IMR-90 (cell line): ENCODE data around the gene SH2D4B. TPM values are rescaled to one million over a fixed set of nuclear protein-coding genes. Genes with fewer than 3 reads are reported as not detected.

ENCODE experiments used
- polyA plus RNA-seq, 3 experiments: library from polyadenylated mRNA; depleted of rRNA; stranded (reverse); fragments of >200 nt; gene quantifications; 2 replicates each; pipeline ENCODE4 v1.2.3, GENCODE V29; 2012; ENCODE audit warnings: low replicate concordance in 1 of 3
- total RNA-seq: library from RNA; depleted of rRNA; stranded (reverse); fragments of >200 nt; gene quantifications from 2 replicates; pipeline ENCODE4 v1.2.3, GENCODE V29; 2012; rRNA removed

Gene SH2D4B
- total and polyA plus RNA-seq, 2 of the 4 experiments (the other 2 are of a cell fraction): not detected

Other genes with a start within 250 kb of the SH2D4B start
- gene MAT1A, start 248.2 kb upstream of the SH2D4B start, total RNA-seq: not detected in 2 replicates
- not detected in 2 replicates for gene MAT1A, start 248.2 kb upstream of the SH2D4B start, polyA plus RNA-seq (2012; rRNA removed)
- not detected in 2 replicates for gene DYDC1, start 181.1 kb upstream of the SH2D4B start, total RNA-seq
- gene DYDC1, start 181.1 kb upstream of the SH2D4B start, polyA plus RNA-seq (2012; rRNA removed): not detected in 2 replicates
- gene DYDC2, start 181.1 kb upstream of the SH2D4B start, total RNA-seq: not detected in 2 replicates
- gene DYDC2, start 181.1 kb upstream of the SH2D4B start, polyA plus RNA-seq (2012; rRNA removed): not detected in 2 replicates
- 0.90 and 1.1 TPM in 2 replicates for gene PRXL2A, start 129.4 kb upstream of the SH2D4B start, total RNA-seq
- gene PRXL2A, start 129.4 kb upstream of the SH2D4B start, polyA plus RNA-seq (2012; rRNA removed): 0.60 and 0.92 TPM in 2 replicates
- 13.3 and 18.5 TPM in 2 replicates for gene TSPAN14, start 83.6 kb upstream of the SH2D4B start, total RNA-seq
- gene TSPAN14, start 83.6 kb upstream of the SH2D4B start, polyA plus RNA-seq (2012; rRNA removed): 40.6 and 43.0 TPM in 2 replicates